Cardiac muscle cell (in vitro differentiated cells and primary cell): ENCODE measurements around the gene CPSF4. TPM values are rescaled to one million over a fixed set of nuclear protein-coding genes. Genes with fewer than 3 reads are reported as not detected.
"Not testable (repeated sequence)": the region's sequence is repeated elsewhere in the genome, so short reads cannot be mapped to it uniquely, and the experiment has no call there.

Experiments used
- DNase-seq, 2 donors: peaks; one replicate each; pipeline versions ENCODE4 v3.0.0 to v3.0.0-alpha.2; 2010 to 2017; ENCODE audit warnings: low read depth in 1 of 2, low spot score in 1 of 2
- H3K27ac ChIP-seq: fragments of 200-600 bp; sonication (generic); 2 replicates; pipeline ENCODE4 v1.5.1; 2016
- H3K27me3 ChIP-seq: fragments of 200-600 bp; sonication (generic); 2 replicates; pipeline ENCODE4 v1.6.0; 2016; ENCODE audit warnings: control low read depth
- H3K36me3 ChIP-seq: fragments of 200-600 bp; sonication (generic); 2 replicates; pipeline ENCODE4 v1.5.1; 2016; ENCODE audit warnings: control low read depth
- H3K4me1 ChIP-seq: fragments of 200-600 bp; sonication (generic); 2 replicates; pipeline ENCODE4 v1.8.1; 2017; ENCODE audit warnings: low read depth, mild to moderate bottlenecking, mixed run types
- H3K4me3 ChIP-seq: fragments of 200-600 bp; sonication (generic); 2 replicates; pipeline ENCODE4 v1.5.1; 2016; ENCODE audit warnings: mild to moderate bottlenecking
- H3K9me3 ChIP-seq: fragments of 200-600 bp; sonication (generic); 2 replicates; pipeline ENCODE4 v1.5.1; 2017; ENCODE audit warnings: low read depth, mild to moderate bottlenecking, control low read depth
- polyA plus RNA-seq: library from polyadenylated mRNA; unstranded; fragments of >200 nt; fragmentation: Nextera tagmentation; extraction: Ambion mirVana; gene quantifications from 2 replicates; pipeline ENCODE4 v1.2.1, GENCODE V29; 2016
- total RNA-seq: library from RNA; depleted of rRNA; stranded (reverse); fragments of >200 nt; gene quantifications from 2 replicates; pipeline ENCODE4 v1.2.3, GENCODE V29; 2016
- TF ChIP-seq, protein P1 (sequence below): IDR thresholded peaks from 2 replicates; pipeline ENCODE4 v1.5.1; 2012; ENCODE audit warnings: low read depth, mild to moderate bottlenecking, low read length

CPSF4 gene
- total and polyA plus RNA-seq, 2 experiments from 2014 or later: 59.8 to 84.1 TPM

DNA sequence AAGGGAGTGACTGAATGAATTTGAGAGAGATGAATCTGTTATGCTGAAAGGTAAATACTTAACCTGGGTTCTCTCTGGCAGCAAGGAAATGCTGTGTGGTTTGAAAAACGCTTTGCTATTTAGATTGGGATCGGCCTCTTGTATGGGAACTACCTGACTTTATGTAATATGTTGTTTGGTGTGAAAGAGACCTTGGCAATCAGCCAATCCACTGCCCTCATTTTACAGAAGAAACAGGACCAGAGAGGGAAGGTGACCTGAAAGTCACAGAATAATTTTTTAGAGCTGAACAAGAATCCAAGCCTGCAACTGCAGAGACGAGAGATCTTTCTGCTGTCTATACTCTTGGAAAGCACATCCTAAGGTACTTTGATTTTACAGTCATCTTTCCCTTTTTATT, 28.9 kb upstream of the CPSF4 start:
- peak overlapping the region; percentile 98 for H3K27ac ChIP-seq
- DNase-seq: no peak
- no peaks in the 10 kb centered on the region for H3K9me3 ChIP-seq
- H3K36me3 ChIP-seq: peaks cover 34% of the 10 kb centered on the region
- TF ChIP-seq, protein P1, sequence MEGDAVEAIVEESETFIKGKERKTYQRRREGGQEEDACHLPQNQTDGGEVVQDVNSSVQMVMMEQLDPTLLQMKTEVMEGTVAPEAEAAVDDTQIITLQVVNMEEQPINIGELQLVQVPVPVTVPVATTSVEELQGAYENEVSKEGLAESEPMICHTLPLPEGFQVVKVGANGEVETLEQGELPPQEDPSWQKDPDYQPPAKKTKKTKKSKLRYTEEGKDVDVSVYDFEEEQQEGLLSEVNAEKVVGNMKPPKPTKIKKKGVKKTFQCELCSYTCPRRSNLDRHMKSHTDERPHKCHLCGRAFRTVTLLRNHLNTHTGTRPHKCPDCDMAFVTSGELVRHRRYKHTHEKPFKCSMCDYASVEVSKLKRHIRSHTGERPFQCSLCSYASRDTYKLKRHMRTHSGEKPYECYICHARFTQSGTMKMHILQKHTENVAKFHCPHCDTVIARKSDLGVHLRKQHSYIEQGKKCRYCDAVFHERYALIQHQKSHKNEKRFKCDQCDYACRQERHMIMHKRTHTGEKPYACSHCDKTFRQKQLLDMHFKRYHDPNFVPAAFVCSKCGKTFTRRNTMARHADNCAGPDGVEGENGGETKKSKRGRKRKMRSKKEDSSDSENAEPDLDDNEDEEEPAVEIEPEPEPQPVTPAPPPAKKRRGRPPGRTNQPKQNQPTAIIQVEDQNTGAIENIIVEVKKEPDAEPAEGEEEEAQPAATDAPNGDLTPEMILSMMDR: no peak
- H3K4me1 ChIP-seq: peaks cover 15% of the 10 kb centered on the region
- peak overlapping the region; percentile 89 for H3K4me3 ChIP-seq
- no peaks in the 10 kb centered on the region for H3K27me3 ChIP-seq

DNA sequence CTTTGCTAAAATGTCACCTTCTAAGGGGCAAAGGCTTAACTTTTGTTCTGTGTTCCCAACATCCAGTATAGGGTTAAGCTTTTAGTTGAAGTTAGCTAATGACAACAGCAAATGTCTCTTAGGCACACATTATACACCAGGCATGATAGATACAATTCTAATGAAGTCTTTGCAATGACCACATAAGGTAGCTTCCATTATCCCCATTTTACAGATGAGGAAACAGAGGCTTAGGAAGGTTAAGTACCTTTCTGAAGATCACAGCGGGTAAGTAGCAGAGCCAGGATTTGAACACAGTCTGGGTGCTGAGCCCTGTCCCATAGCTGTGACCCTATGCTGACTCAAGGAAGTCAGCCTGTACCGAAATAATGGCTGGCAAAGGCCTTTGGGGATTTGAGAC, 28.1 kb upstream of the CPSF4 start:
- TF ChIP-seq, protein P1: no peak
- H3K4me1 ChIP-seq: peaks cover 15% of the 10 kb centered on the region
- DNase-seq: no peak
- no peak overlapping the region for H3K27ac ChIP-seq
- H3K4me3 ChIP-seq: no peak overlapping the region
- no peaks in the 10 kb centered on the region for H3K9me3 ChIP-seq
- H3K36me3 ChIP-seq: peaks cover 34% of the 10 kb centered on the region
- no peaks in the 10 kb centered on the region for H3K27me3 ChIP-seq

DNA sequence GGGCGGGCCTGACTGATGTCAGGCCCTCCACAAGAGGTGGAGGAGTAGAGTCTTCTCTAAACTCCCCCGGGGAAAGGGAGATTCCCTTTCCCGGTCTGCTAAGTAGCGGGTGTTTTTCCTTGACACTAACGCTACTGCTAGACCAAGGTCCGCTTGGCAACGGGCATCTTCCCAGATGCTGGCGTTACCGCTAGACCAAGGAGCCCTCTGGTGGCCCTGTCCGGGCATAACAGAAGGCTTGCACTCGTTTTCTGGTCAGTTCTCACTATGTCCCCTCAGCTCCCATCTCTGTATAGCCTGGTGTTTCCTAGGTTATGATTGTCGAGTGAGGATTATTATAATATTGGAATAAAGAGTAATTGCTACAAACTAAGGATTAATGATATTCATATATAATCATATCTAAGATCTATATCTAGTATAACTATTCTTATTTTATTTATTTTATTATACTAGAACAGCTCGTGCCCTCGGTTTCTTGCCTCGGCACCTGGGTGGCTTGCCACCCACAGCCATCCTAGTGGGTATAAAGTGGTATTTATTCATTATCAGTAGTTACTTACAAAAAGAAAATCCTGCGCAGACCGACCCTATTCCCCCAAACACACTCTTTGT, 23.1 kb upstream of the CPSF4 start:
- TF ChIP-seq, protein P1: peak; percentile 68

DNA sequence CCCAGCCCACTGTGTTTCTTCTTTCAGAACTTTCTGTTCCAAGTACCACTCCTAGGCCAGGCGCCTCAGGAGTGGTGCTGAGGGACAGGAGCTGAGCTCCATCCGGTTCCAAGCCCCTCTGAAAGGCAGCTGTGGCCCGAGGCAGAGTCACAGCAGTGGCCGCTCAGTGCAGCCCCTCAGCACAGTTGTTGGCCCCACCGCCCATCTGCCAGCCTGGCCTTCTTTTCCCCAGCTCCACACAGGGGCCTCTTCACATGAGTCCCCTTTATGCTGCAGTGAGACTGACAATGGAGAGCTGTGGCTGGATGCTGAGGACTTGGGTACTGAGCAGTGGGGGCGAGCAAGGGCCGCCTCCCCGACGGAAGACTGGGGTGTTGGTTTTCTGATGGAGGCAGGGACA, 20.5 kb upstream of the CPSF4 start:
- H3K27ac ChIP-seq: no peak overlapping the region
- H3K4me3 ChIP-seq: no peak overlapping the region
- peaks cover 46% of the 10 kb centered on the region for H3K36me3 ChIP-seq
- TF ChIP-seq, protein P1: no peak
- no peaks in the 10 kb centered on the region for H3K4me1 ChIP-seq
- no peaks in the 10 kb centered on the region for H3K9me3 ChIP-seq
- H3K27me3 ChIP-seq: no peaks in the 10 kb centered on the region
- DNase-seq: no peak

More for the DNA sequence above, 23.1 kb upstream of the CPSF4 start:
- not testable (repeated sequence) for H3K4me3 ChIP-seq, H3K27me3 ChIP-seq, H3K9me3 ChIP-seq, H3K27ac ChIP-seq, H3K4me1 ChIP-seq
- peaks cover 68% of the 10 kb centered on the region for H3K36me3 ChIP-seq
- DNase-seq: peak; percentile 50 to 77

DNA sequence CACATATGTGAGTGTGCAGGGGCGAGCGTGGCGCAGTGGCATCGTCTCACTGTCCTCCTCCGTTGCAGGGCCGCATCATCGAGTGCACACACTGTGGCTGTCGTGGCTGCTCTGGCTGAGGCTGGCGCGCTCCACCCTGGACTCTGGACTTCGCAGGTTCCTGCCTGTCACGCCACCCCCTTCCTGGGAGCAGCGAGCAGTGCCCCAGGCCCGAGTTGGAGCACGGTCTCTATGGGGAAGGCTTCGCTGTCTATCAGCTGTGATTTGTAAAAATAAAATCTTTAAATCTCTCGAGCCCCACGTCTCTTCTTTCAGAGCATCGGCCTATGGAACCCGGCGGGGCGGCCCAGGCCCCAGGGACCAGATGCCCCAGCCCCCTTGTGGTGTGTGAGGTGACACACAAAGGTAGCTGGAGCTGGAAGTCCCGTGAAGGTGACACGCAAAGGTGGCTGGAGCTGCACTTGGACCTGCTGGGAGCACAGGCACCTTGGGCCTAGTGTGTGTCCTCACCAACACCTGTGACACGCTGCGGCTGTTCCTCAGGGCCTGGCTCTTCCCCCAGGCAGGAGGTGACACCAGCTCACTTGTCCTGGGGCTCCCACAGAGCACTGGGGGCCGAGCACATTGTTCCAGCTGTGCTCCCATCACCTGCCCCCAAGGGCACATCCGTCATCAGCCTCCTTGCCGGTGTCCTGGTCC, 19.3 kb upstream of the CPSF4 start:
- TF ChIP-seq, protein P1: no peak
- DNase-seq: no peak

More for the DNA sequence above, 19.3 kb upstream of the CPSF4 start:
- Histone ChIP-seq H3K27ac (no peak overlapping the region), H3K27me3 (no peaks in the 10 kb centered on the region), H3K4me3 (no peak overlapping the region), H3K9me3 (no peaks in the 10 kb centered on the region), H3K4me1 (no peaks in the 10 kb centered on the region), H3K36me3 (peaks cover 46% of the 10 kb centered on the region)
